Panc1 (cell line): ENCODE data around the gene ZNF326.

Source experiments
- CTCF ChIP-seq: fragments of 450-650 bp; IDR thresholded peaks from 2 replicates; pipeline ENCODE4 v1.5.1; 2017; ENCODE audit warnings: mild to moderate bottlenecking
- REST ChIP-seq, 2 experiments: IDR thresholded peaks; 2 replicates each; pipeline ENCODE4 v1.6.1; 2011 to 2012; ENCODE audit warnings: low read depth in 2 of 2, control low read depth in 1 of 2, low read length in 1 of 2, mild to moderate bottlenecking in 1 of 2, moderate library complexity in 1 of 2; ENCODE audit not compliant: insufficient read depth in 1 of 2

GRCh38 chr1:89989099-89989498, 5.8 kb upstream of the ZNF326 start:
- TF ChIP-seq CTCF (no peak), REST (IDR thresholded peaks at IDR 0.05; ENCODE audit: insufficient read depth in 1 of 2, low read depth in 2 of 2, low read length in 1 of 2) (no peak)
